Parathyroid adenoma (tissue), 2 donors: ENCODE results near the gene SH2D7.

Experiments used
- H2AFZ ChIP-seq: fragments of 300-600 bp; sonication (generic); one replicate; pipeline ENCODE4 v1.7.0; 2017; ENCODE audit warnings: antibody characterized with exemption, mild to moderate bottlenecking
- H3K27ac ChIP-seq: fragments of 300-600 bp; sonication (generic); one replicate; pipeline ENCODE4 v1.7.0; 2017
- H3K27me3 ChIP-seq: fragments of 300-600 bp; sonication (generic); one replicate; pipeline ENCODE4 v1.7.0; 2017; ENCODE audit warnings: low read length; ENCODE audit not compliant: control insufficient read depth, insufficient read depth
- H3K36me3 ChIP-seq: fragments of 300-600 bp; sonication (generic); one replicate; pipeline ENCODE4 v1.7.0; 2017; ENCODE audit warnings: low read length; ENCODE audit not compliant: control insufficient read depth, insufficient read depth
- H3K4me1 ChIP-seq: fragments of 300-600 bp; sonication (generic); one replicate; pipeline ENCODE4 v1.7.0; 2017; ENCODE audit warnings: control low read depth
- H3K4me2 ChIP-seq: fragments of 300-600 bp; sonication (generic); one replicate; pipeline ENCODE4 v1.7.0; 2017; ENCODE audit warnings: low read length
- H3K4me3 ChIP-seq: fragments of 300-600 bp; sonication (generic); one replicate; pipeline ENCODE4 v1.7.0; 2017; ENCODE audit warnings: low read depth, low read length
- H3K79me2 ChIP-seq: fragments of 300-600 bp; sonication (generic); one replicate; pipeline ENCODE4 v1.7.0; 2017; ENCODE audit warnings: control low read depth
- H3K9ac ChIP-seq: fragments of 300-600 bp; sonication (generic); one replicate; pipeline ENCODE4 v1.7.0; 2017; ENCODE audit warnings: mild to moderate bottlenecking
- H3K9me3 ChIP-seq: fragments of 300-600 bp; sonication (generic); one replicate; pipeline ENCODE4 v1.7.0; 2017; ENCODE audit warnings: low read length; ENCODE audit not compliant: control insufficient read depth
- TF ChIP-seq, protein P1 (sequence below): fragments of 300-600 bp; sonication (generic); IDR thresholded peaks from one replicate; pipeline ENCODE4 v1.7.0; 2017; ENCODE audit warnings: antibody characterized with exemption, mild to moderate bottlenecking
- donor health status: primary hyperparathyroidism.

SH2D7 gene

DNA sequence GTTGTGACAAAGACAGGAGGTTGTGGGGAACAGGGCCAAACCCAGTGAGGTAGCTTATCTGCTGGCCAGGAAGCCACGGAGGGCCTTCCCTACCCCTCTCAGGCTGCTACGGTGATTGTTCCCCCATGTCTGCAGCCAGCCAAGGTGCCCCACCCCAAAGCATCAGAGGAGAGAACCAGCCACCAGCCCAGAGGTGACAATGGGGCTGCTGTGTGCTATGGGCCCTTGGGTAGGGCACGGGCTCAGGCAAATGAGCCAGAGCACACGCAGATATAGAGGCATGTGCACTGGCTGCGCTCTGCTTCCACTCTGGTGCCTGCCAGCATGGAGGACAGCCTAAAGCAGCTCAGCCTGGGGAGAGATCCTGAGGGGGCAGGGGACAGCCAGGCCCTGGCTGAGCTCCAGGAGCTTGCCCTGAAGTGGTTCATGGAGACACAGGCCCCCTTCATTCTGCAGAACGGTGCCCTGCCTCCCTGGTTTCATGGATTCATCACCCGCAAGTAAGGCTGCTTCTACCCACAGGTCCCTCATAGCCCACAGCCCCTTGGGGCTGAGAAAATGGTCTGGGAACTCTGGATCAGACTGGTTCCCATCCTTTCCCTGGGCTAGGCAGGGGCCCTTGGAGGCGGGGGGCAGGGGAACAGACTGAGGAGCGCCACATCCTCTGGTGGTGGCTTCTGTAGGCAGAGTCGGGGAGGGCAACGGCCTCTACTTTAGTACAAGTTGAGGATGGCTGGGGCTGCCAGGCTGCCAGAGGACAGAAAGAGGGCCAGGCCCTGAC, at the start of gene SH2D7:
Gene SH2D7 (plus strand): TSS at position 301 of the 781 bp plus-strand sequence. CDS start 24 bp downstream, at position 325.
- no peaks in the 10 kb centered on the region for H3K9me3 ChIP-seq
- no peak within 1 kb of the TSS for H3K4me2 ChIP-seq
- no peaks in the 10 kb centered on the region for H3K79me2 ChIP-seq
- H3K4me1 ChIP-seq = no peaks in the 10 kb centered on the region
- TF ChIP-seq, protein P1, sequence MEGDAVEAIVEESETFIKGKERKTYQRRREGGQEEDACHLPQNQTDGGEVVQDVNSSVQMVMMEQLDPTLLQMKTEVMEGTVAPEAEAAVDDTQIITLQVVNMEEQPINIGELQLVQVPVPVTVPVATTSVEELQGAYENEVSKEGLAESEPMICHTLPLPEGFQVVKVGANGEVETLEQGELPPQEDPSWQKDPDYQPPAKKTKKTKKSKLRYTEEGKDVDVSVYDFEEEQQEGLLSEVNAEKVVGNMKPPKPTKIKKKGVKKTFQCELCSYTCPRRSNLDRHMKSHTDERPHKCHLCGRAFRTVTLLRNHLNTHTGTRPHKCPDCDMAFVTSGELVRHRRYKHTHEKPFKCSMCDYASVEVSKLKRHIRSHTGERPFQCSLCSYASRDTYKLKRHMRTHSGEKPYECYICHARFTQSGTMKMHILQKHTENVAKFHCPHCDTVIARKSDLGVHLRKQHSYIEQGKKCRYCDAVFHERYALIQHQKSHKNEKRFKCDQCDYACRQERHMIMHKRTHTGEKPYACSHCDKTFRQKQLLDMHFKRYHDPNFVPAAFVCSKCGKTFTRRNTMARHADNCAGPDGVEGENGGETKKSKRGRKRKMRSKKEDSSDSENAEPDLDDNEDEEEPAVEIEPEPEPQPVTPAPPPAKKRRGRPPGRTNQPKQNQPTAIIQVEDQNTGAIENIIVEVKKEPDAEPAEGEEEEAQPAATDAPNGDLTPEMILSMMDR = no peak
- no peak within 1 kb of the TSS for H3K27ac ChIP-seq
- H2AFZ ChIP-seq = no peak within 1 kb of the TSS
- H3K4me3 ChIP-seq = no peak within 1 kb of the TSS
- H3K27me3 ChIP-seq = no peaks in the 10 kb centered on the region
- H3K36me3 ChIP-seq = no peaks in the 10 kb centered on the region
- no peak within 1 kb of the TSS for H3K9ac ChIP-seq

DNA sequence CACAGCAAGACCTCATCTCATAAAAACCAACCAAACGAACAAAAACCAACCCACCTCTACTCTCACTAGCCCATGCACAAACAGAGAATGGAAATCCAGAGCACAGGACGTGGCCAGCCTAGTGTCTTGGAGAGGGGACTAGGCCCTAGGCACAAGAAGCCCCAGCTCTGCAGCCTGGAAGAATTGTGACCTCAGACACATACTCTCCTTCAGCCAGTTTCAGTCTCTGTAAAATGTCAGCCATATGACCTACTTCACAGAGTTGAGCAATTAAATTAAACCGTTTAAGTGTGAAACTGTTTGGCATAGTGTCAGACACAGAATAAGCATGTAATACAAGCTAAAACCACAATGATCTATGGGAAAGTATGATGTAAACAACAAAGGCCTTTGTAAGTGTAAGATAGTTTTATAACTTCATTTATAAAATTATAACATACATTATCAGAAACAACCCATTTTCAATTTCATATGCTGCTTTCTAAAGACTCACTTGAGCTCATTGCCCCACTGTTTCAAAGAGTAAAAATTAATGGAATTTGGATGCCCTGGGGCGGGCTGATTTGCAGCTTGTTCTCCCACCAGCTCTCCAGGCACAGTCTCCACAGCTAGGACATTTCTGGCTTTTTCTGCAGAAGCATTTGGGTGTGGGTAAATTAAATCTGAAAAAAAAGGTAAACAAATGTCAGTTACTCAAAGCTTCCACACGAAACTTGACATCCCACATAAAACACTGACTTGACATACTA, 47.8 kb upstream of the SH2D7 start:
- TF ChIP-seq, protein P1 = no peak
- H3K79me2 ChIP-seq = peaks cover 10% of the 10 kb centered on the region
- no peak overlapping the region for H3K4me3 ChIP-seq
- H3K36me3 ChIP-seq = no peaks in the 10 kb centered on the region
- H3K9ac ChIP-seq = no peak overlapping the region
- no peak overlapping the region for H3K27ac ChIP-seq
- no peaks in the 10 kb centered on the region for H3K9me3 ChIP-seq
- no peak overlapping the region for H3K4me2 ChIP-seq
- no peaks in the 10 kb centered on the region for H3K27me3 ChIP-seq
- no peak overlapping the region for H2AFZ ChIP-seq
- no peaks in the 10 kb centered on the region for H3K4me1 ChIP-seq

DNA sequence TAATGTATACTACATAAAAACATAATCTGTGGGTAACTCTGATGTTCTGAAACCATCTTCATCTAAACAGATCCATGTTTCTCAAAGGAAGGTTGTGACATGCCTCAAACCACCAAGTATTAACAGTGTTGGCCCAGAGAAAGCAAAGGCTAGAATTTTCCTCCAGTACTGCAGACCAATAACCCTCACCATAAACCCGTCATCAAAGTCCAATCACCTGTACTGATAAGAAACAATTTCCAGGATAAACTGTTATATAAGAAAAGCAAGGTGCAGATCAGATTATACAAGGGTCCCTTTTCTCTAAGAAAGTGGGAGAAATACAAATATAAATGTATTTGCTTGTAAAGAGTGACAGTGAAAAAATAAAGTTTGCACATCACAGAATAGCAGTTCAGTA, 47.2 kb upstream of the SH2D7 start:
- no peaks in the 10 kb centered on the region for H3K4me1 ChIP-seq
- no peak overlapping the region for H3K27ac ChIP-seq
- H3K27me3 ChIP-seq = no peaks in the 10 kb centered on the region
- H3K36me3 ChIP-seq = no peaks in the 10 kb centered on the region
- TF ChIP-seq, protein P1 = no peak
- no peaks in the 10 kb centered on the region for H3K9me3 ChIP-seq
- no peak overlapping the region for H2AFZ ChIP-seq
- peaks cover 11% of the 10 kb centered on the region for H3K79me2 ChIP-seq
- no peak overlapping the region for H3K4me3 ChIP-seq
- H3K4me2 ChIP-seq = no peak overlapping the region
- no peak overlapping the region for H3K9ac ChIP-seq

DNA sequence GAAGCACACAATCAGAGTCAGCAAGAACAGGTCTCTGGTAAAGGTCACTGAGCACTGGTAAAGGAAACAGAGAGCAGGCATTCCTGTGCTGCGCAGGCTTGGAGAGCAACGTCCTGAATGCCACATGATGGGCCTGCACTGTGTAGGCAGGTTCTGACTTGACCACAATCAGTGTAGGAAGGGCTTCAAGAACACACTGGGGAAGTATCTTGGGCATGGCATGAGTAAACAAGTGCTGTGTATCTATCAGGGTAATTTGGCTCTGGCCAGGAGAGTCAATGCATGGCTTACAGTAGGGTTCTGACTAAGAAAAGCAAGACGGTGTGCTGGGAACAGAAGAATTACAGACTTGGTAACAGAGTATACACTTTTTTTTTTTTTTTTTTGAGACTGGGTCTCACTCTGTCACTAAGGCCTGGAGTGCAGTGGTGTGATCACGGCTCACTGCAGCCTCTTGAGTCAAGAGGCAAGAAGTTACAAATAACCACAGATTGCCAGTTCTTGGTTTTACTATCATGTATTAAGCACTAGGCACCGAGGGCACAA, 45.5 kb upstream of the SH2D7 start:
- no peak overlapping the region for H3K9ac ChIP-seq
- TF ChIP-seq, protein P1 = no peak
- no peaks in the 10 kb centered on the region for H3K9me3 ChIP-seq
- H3K27ac ChIP-seq = no peak overlapping the region
- no peak overlapping the region for H2AFZ ChIP-seq
- H3K4me3 ChIP-seq = no peak overlapping the region
- H3K79me2 ChIP-seq = peaks cover 12% of the 10 kb centered on the region
- no peak overlapping the region for H3K4me2 ChIP-seq
- H3K4me1 ChIP-seq = peaks cover under 1% of the 10 kb centered on the region
- no peaks in the 10 kb centered on the region for H3K27me3 ChIP-seq
- H3K36me3 ChIP-seq = no peaks in the 10 kb centered on the region
